Left hindlimb (tissue), 1 donor: ENCODE results near the gene DAB1.

Experiments
- DNase-seq: peaks from one replicate; pipeline ENCODE4 v3.0.0-alpha.2; 2018

DAB1 gene

GRCh38 chr1:57157818-57158603, 265.8 kb downstream of the DAB1 start:
- no peak for DNase-seq

GRCh38 chr1:57156907-57157306, 267.0 kb downstream of the DAB1 start:
- no peak for DNase-seq

- no peak for DNase-seq
Observed at GRCh38 chr1:57146100-57146499, 277.8 kb downstream of the DAB1 start.

GRCh38 chr1:57142999-57143398, 280.9 kb downstream of the DAB1 start:
- DNase-seq, result no peak

GRCh38 chr1:57142169-57142568, 281.7 kb downstream of the DAB1 start:
- DNase-seq, result no peak

GRCh38 chr1:57138432-57139078, 285.3 kb downstream of the DAB1 start:
- DNase-seq, result no peak

GRCh38 chr1:57137980-57138379, 285.9 kb downstream of the DAB1 start:
- DNase-seq, result no peak

GRCh38 chr1:57134803-57135202, 289.1 kb downstream of the DAB1 start:
- no peak for DNase-seq

GRCh38 chr1:57133686-57134085, 290.2 kb downstream of the DAB1 start:
- DNase-seq, result no peak

GRCh38 chr1:57132993-57133622, 290.8 kb downstream of the DAB1 start:
- no peak for DNase-seq

GRCh38 chr1:57131701-57132394, 292.0 kb downstream of the DAB1 start:
- no peak for DNase-seq

- no peak for DNase-seq
Observed at GRCh38 chr1:57131257-57131656, 292.6 kb downstream of the DAB1 start.

- DNase-seq, result no peak
Observed at GRCh38 chr1:57129865-57130264, 294.0 kb downstream of the DAB1 start.

GRCh38 chr1:57127976-57128375, 295.9 kb downstream of the DAB1 start:
- no peak for DNase-seq

GRCh38 chr1:57124768-57125446, 299.0 kb downstream of the DAB1 start:
- no peak for DNase-seq

- DNase-seq, result no peak
Observed at GRCh38 chr1:57124170-57124569, 299.7 kb downstream of the DAB1 start.

- DNase-seq, result no peak
Observed at GRCh38 chr1:57122031-57122430, 301.8 kb downstream of the DAB1 start.

GRCh38 chr1:57118948-57119603, 304.8 kb downstream of the DAB1 start:
- DNase-seq, result no peak

- DNase-seq, result no peak
Observed at GRCh38 chr1:57117753-57118152, 306.1 kb downstream of the DAB1 start.

- no peak for DNase-seq
Observed at GRCh38 chr1:57116871-57117270, 307.0 kb downstream of the DAB1 start.

GRCh38 chr1:57115030-57115614, 308.7 kb downstream of the DAB1 start:
- DNase-seq, result no peak

- DNase-seq, result no peak
Observed at GRCh38 chr1:57112148-57112547, 311.7 kb downstream of the DAB1 start.
